Neural cell (in vitro differentiated cells): ENCODE results near the gene TENT4B. TPM values are rescaled to one million over a fixed set of nuclear protein-coding genes. Genes with fewer than 3 reads are reported as not detected.
"Not testable (repeated sequence)": the region's sequence is repeated elsewhere in the genome, so short reads cannot be mapped to it uniquely, and the experiment has no call there.

Experiments used
- H2AFZ ChIP-seq: fragments of 200-600, 300-800 bp; sonication (generic), shearing (Covaris generic); 2 replicates; pipeline ENCODE4 v1.6.0; 2014; ENCODE audit warnings: low read depth, mild to moderate bottlenecking, antibody characterized with exemption, low read length, moderate library complexity
- H3F3A ChIP-seq: fragments of 200-600 bp; shearing (Covaris generic); 2 replicates; pipeline ENCODE4 v1.6.1; 2016; ENCODE audit warnings: mild to moderate bottlenecking, moderate library complexity, mixed read lengths, antibody characterized with exemption, low read length; ENCODE audit not compliant: insufficient read depth, poor library complexity, severe bottlenecking
- H3K27ac ChIP-seq: fragments of 200-600, 300-800 bp; sonication (generic), shearing (Covaris generic); 2 replicates; pipeline ENCODE4 v1.5.1; 2014; ENCODE audit warnings: mild to moderate bottlenecking, low read length, moderate library complexity
- H3K27me3 ChIP-seq: fragments of 300-800, 200-600 bp; sonication (generic), shearing (Covaris generic); 2 replicates; pipeline ENCODE4 v1.6.0; 2014; ENCODE audit warnings: mild to moderate bottlenecking, low read depth, low read length, moderate library complexity; ENCODE audit not compliant: insufficient read depth
- H3K36me3 ChIP-seq: fragments of 300-800, 200-600 bp; sonication (generic), shearing (Covaris generic); 2 replicates; pipeline ENCODE4 v1.5.1; 2014; ENCODE audit warnings: mild to moderate bottlenecking, antibody characterized with exemption, low read length, moderate library complexity; ENCODE audit not compliant: insufficient read depth
- H3K4me2 ChIP-seq: fragments of 300-800, 200-600 bp; sonication (generic), shearing (Covaris generic); 2 replicates; pipeline ENCODE4 v1.6.0; 2014; ENCODE audit warnings: mild to moderate bottlenecking, low read length
- H3K4me3 ChIP-seq: fragments of 300-800, 200-600 bp; sonication (generic), shearing (Covaris generic); 2 replicates; pipeline ENCODE4 v1.5.1; 2014; ENCODE audit warnings: mild to moderate bottlenecking, low read length, moderate library complexity
- H3K79me2 ChIP-seq: fragments of 200-600 bp; shearing (Covaris generic); replicated peaks from 2 replicates; pipeline ENCODE4 v1.6.0; 2014; ENCODE audit warnings: mild to moderate bottlenecking, low read length, moderate library complexity; ENCODE audit not compliant: insufficient read depth
- H3K9ac ChIP-seq: fragments of 300-800, 200-600 bp; sonication (generic), shearing (Covaris generic); 2 replicates; pipeline ENCODE4 v1.6.1; 2016; ENCODE audit warnings: mild to moderate bottlenecking, low read length, mixed read lengths
- H3K9me2 ChIP-seq: fragments of 200-600 bp; shearing (Covaris generic); 2 replicates; pipeline ENCODE4 v1.6.1; 2016; ENCODE audit warnings: mild to moderate bottlenecking, low read length, mixed read lengths; ENCODE audit not compliant: insufficient read depth
- H3K9me3 ChIP-seq: fragments of 200-600, 300-800 bp; sonication (generic), shearing (Covaris generic); 2 replicates; pipeline ENCODE4 v1.6.1; 2016; ENCODE audit warnings: mild to moderate bottlenecking, mixed run types, low read length, moderate library complexity, mixed read lengths
- H4K20me1 ChIP-seq: fragments of 200-600 bp; shearing (Covaris generic); 2 replicates; pipeline ENCODE4 v1.6.1; 2016; ENCODE audit warnings: mild to moderate bottlenecking, mixed run types; ENCODE audit not compliant: insufficient read depth
- EP300 ChIP-seq: fragments of 450-650 bp; conservative IDR thresholded peaks from 2 replicates; pipeline ENCODE4 v1.6.1; 2014; ENCODE audit warnings: antibody characterized with exemption, mild to moderate bottlenecking, moderate library complexity; ENCODE audit not compliant: poor library complexity, severe bottlenecking
- EZH2 ChIP-seq: fragments of 200-600, 300-800 bp; shearing (Covaris generic), sonication (generic); IDR thresholded peaks from 2 replicates; pipeline ENCODE4 v1.6.1; 2014; ENCODE audit warnings: antibody characterized with exemption, low read length, borderline replicate concordance, mild to moderate bottlenecking; ENCODE audit not compliant: insufficient read depth, poor library complexity, severe bottlenecking
- MXI1 ChIP-seq: fragments of 450-650 bp; conservative IDR thresholded peaks from 2 replicates; pipeline ENCODE4 v1.6.1; 2014; ENCODE audit warnings: antibody characterized with exemption, mild to moderate bottlenecking; ENCODE audit not compliant: poor library complexity, severe bottlenecking
- POLR2AphosphoS5 ChIP-seq: IDR thresholded peaks from 2 replicates; pipeline ENCODE4 v1.6.1; 2012
- RAD21 ChIP-seq: fragments of 450-650 bp; conservative IDR thresholded peaks from 2 replicates; pipeline ENCODE4 v1.6.1; 2014; ENCODE audit warnings: antibody characterized with exemption, mild to moderate bottlenecking, moderate library complexity
- SMC3 ChIP-seq: fragments of 450-650 bp; conservative IDR thresholded peaks from 2 replicates; pipeline ENCODE4 v1.6.1; 2014; ENCODE audit warnings: antibody characterized with exemption, mild to moderate bottlenecking, moderate library complexity; ENCODE audit not compliant: poor library complexity
- TAF1 ChIP-seq: IDR thresholded peaks from 2 replicates; pipeline ENCODE4 v1.6.1; 2012; ENCODE audit warnings: low read depth
- polyA plus RNA-seq: library from polyadenylated mRNA; depleted of rRNA; stranded (reverse); fragments of >200 nt; gene quantifications from 2 replicates; pipeline ENCODE4 v1.2.3, GENCODE V29; 2014
- TF ChIP-seq, protein P1 (sequence below): fragments of 450-650 bp; IDR thresholded peaks from 2 replicates; pipeline ENCODE4 v1.5.1; 2014; ENCODE audit warnings: antibody characterized with exemption, mild to moderate bottlenecking, moderate library complexity; ENCODE audit not compliant: poor library complexity, severe bottlenecking
- TF ChIP-seq, protein P2 (sequence below): IDR thresholded peaks from 2 replicates; pipeline ENCODE4 v1.6.1; 2012; ENCODE audit warnings: borderline replicate concordance

Gene TENT4B
- polyA plus RNA-seq, 1 donor from 2014 or later, result 16.9 TPM

DNA sequence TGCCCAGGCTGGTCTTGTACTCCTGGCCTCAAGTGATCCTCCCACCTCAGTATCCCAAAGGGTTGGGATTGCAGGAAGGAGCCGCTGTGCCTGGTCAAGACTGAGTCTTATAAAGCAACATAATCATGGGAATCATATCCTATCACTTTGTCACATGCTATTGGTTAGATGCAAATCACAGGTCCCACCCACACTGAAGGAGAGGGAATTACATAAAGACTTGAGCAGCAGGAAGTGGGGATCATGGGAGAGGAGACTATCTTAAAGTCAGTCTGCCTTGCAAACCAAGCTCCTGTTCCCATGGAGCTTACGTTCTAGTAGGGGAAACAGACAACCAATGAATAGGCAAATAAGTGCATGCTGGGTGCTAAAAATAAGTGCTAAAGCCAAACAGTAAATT is 28.3 kb upstream of the TENT4B start:
- no peak overlapping the region for H2AFZ ChIP-seq
- no peaks in the 10 kb centered on the region for H3K79me2 ChIP-seq
- H3K36me3 ChIP-seq, result no peaks in the 10 kb centered on the region
- TF ChIP-seq EZH2 (no peak), EP300 (no peak), TAF1 (no peak), RAD21 (no peak), SMC3 (no peak), MXI1 (no peak), POLR2AphosphoS5 (no peak)
- TF ChIP-seq, protein P1, sequence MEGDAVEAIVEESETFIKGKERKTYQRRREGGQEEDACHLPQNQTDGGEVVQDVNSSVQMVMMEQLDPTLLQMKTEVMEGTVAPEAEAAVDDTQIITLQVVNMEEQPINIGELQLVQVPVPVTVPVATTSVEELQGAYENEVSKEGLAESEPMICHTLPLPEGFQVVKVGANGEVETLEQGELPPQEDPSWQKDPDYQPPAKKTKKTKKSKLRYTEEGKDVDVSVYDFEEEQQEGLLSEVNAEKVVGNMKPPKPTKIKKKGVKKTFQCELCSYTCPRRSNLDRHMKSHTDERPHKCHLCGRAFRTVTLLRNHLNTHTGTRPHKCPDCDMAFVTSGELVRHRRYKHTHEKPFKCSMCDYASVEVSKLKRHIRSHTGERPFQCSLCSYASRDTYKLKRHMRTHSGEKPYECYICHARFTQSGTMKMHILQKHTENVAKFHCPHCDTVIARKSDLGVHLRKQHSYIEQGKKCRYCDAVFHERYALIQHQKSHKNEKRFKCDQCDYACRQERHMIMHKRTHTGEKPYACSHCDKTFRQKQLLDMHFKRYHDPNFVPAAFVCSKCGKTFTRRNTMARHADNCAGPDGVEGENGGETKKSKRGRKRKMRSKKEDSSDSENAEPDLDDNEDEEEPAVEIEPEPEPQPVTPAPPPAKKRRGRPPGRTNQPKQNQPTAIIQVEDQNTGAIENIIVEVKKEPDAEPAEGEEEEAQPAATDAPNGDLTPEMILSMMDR, result no peak
- TF ChIP-seq, protein P2, sequence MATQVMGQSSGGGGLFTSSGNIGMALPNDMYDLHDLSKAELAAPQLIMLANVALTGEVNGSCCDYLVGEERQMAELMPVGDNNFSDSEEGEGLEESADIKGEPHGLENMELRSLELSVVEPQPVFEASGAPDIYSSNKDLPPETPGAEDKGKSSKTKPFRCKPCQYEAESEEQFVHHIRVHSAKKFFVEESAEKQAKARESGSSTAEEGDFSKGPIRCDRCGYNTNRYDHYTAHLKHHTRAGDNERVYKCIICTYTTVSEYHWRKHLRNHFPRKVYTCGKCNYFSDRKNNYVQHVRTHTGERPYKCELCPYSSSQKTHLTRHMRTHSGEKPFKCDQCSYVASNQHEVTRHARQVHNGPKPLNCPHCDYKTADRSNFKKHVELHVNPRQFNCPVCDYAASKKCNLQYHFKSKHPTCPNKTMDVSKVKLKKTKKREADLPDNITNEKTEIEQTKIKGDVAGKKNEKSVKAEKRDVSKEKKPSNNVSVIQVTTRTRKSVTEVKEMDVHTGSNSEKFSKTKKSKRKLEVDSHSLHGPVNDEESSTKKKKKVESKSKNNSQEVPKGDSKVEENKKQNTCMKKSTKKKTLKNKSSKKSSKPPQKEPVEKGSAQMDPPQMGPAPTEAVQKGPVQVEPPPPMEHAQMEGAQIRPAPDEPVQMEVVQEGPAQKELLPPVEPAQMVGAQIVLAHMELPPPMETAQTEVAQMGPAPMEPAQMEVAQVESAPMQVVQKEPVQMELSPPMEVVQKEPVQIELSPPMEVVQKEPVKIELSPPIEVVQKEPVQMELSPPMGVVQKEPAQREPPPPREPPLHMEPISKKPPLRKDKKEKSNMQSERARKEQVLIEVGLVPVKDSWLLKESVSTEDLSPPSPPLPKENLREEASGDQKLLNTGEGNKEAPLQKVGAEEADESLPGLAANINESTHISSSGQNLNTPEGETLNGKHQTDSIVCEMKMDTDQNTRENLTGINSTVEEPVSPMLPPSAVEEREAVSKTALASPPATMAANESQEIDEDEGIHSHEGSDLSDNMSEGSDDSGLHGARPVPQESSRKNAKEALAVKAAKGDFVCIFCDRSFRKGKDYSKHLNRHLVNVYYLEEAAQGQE, result no peak
- no peaks in the 10 kb centered on the region for H3K27me3 ChIP-seq
- H3K27ac ChIP-seq, result no peak overlapping the region
- H3F3A ChIP-seq, result no peaks in the 10 kb centered on the region
- H4K20me1 ChIP-seq, result no peaks in the 10 kb centered on the region
- no peaks in the 10 kb centered on the region for H3K9me2 ChIP-seq
- H3K9me3 ChIP-seq, result no peaks in the 10 kb centered on the region
- H3K4me2 ChIP-seq, result no peak overlapping the region
- no peak overlapping the region for H3K4me3 ChIP-seq
- no peak overlapping the region for H3K9ac ChIP-seq

DNA sequence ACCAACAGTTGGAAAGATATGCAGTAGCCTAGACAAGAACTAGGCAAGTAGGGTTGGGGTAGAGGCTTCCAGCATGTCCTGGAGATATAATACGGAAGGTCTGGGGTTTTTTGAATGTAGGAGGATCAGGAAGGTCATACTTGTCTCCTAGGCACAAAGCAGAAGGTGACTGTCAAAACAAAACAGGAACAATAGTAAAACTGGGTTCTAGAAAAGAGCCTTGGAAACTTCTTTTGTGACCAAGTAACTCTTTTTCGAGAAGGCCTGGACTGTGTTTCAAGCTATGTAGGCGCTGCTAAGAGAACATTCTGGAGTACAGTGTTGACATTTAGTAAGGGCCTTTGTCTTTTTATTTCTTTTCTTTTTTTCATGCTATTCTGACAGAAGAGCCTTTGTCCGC is 26.9 kb upstream of the TENT4B start:
- no peaks in the 10 kb centered on the region for H3K36me3 ChIP-seq
- H3K4me2 ChIP-seq, result no peak overlapping the region
- no peak overlapping the region for H3K27ac ChIP-seq
- no peaks in the 10 kb centered on the region for H3K9me2 ChIP-seq
- H3K27me3 ChIP-seq, result no peaks in the 10 kb centered on the region
- H3K79me2 ChIP-seq, result no peaks in the 10 kb centered on the region
- no peak for TF ChIP-seq RAD21
- TF ChIP-seq, protein P1, result no peak
- TF ChIP-seq TAF1, result no peak
- no peak for TF ChIP-seq POLR2AphosphoS5
- TF ChIP-seq, protein P2, result no peak
- H2AFZ ChIP-seq, result no peak overlapping the region
- H3F3A ChIP-seq, result no peaks in the 10 kb centered on the region
- no peaks in the 10 kb centered on the region for H4K20me1 ChIP-seq
- no peak overlapping the region for H3K9ac ChIP-seq
- H3K4me3 ChIP-seq, result no peak overlapping the region
- H3K9me3 ChIP-seq, result no peaks in the 10 kb centered on the region

DNA sequence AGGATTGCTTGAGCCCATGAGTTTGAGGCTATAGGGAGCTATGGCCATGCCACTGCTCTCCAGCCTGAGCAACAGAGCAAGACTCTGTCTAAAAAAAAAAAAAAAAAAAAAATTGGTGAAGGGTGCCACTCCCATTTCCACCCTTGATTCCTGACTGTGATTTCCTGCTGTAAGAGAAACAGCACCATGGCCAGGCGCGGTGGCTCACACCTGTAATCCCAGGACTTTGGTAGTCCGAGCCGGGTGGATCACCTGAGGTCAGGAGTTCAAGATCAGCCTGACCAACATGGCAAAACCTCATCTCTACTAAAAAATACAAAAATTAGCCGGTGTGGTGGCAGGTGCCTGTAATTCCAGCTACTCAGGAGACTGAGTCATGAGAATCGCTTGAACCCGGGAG is 20.5 kb upstream of the TENT4B start:
- H3K27ac ChIP-seq, H3K9ac ChIP-seq, H3K27me3 ChIP-seq, H3K4me3 ChIP-seq, H3K9me2 ChIP-seq, H3K9me3 ChIP-seq, H2AFZ ChIP-seq, H3K4me2 ChIP-seq, H3K36me3 ChIP-seq, H4K20me1 ChIP-seq, H3K79me2 ChIP-seq, H3F3A ChIP-seq: not testable (repeated sequence)
